HCT116 (cell line): ENCODE measurements around the gene NHP2. TPM values are rescaled to one million over a fixed set of nuclear protein-coding genes. Genes with fewer than 3 reads are reported as not detected.

ENCODE experiments used
- ATAC-seq: fragments of 200-7000 bp; cut with Tn5 transposase; 2 replicates; pipeline ENCODE4 v1.9.1; 2020; ENCODE audit warnings: mild to moderate bottlenecking, moderate library complexity
- BruUV-seq: library from RNA; stranded (reverse); fragments of 400-500 nt; replicated peaks from 2 replicates; lab custom pipeline; 2021; lab: Mats Ljungman, UMichigan
- CTCF ChIA-PET: fragments of 300-600 bp; sonication (Branson Sonifier 250); formaldehyde crosslinking; loops from one replicate; lab custom pipeline; 2021; ENCODE audit warnings: antibody characterized with exemption; lab: Charles Lee
- POLR2A ChIA-PET: fragments of 300-600, 350-600 bp; sonication (Branson Sonifier 250); formaldehyde crosslinking; loops from one replicate; lab custom pipeline; 2021; ENCODE audit warnings: antibody characterized with exemption; lab: Charles Lee
- RAD21 ChIA-PET, 2 experiments: fragments of 300-600 bp; sonication (Branson Sonifier 250); formaldehyde crosslinking; loops; one replicate each; lab custom pipeline; 2023; ENCODE audit warnings: low total read pairs in 2 of 2; ENCODE audit not compliant: uncharacterized antibody in 2 of 2, unreplicated experiment in 2 of 2, low non-redundant PET in 1 of 2; lab: Charles Lee
- DNase-seq: peaks from one replicate; pipeline ENCODE4 v3.0.0-alpha.2; 2010; ENCODE audit warnings: low read depth, low spot score
- H2AFZ ChIP-seq: fragments of 200-600 bp; shearing (Covaris generic), sonication (generic); 2 replicates; pipeline ENCODE4 v1.6.1; 2017; ENCODE audit warnings: low read depth, mixed run types, mixed read lengths, antibody characterized with exemption, low read length; ENCODE audit not compliant: poor library complexity, severe bottlenecking
- H3K27ac ChIP-seq: 2 replicates; pipeline ENCODE4 v1.5.1; 2012; ENCODE audit warnings: low read depth, low read length
- H3K27me3 ChIP-seq: fragments of 200-600 bp; sonication (generic); 2 replicates; pipeline ENCODE4 v1.6.1; 2016; ENCODE audit warnings: mixed run types, low read length, mixed read lengths; ENCODE audit not compliant: insufficient read depth
- H3K36me3 ChIP-seq, 2 experiments: fragments of 200-500 bp in 1 of 2; fragments of 200-600 bp in 1 of 2; sonication (Bioruptor generic) in 1 of 2; sonication (generic) in 1 of 2; 2 replicates each; pipeline versions ENCODE4 v1.5.1 to v1.6.1; 2014 to 2016; ENCODE audit warnings: low read length in 2 of 2, inconsistent platforms in 1 of 2, mixed read lengths in 1 of 2, mixed run types in 1 of 2; ENCODE audit not compliant: insufficient read depth in 2 of 2, control insufficient read depth in 1 of 2
- H3K4me1 ChIP-seq, 2 experiments: fragments of 200-600 bp in 1 of 2; sonication (generic) in 1 of 2; 2 replicates each; pipeline versions ENCODE4 v1.5.1 to v1.6.1; 2012 to 2017; ENCODE audit warnings: low read length in 2 of 2, inconsistent platforms in 1 of 2, mild to moderate bottlenecking in 1 of 2, mixed read lengths in 1 of 2, mixed run types in 1 of 2, moderate library complexity in 1 of 2; ENCODE audit not compliant: insufficient read depth in 2 of 2, control insufficient read depth in 1 of 2
- H3K4me2 ChIP-seq: fragments of 200-600 bp; sonication (generic); 2 replicates; pipeline ENCODE4 v1.6.1; 2017; ENCODE audit warnings: mixed run types, low read length, mixed read lengths
- H3K4me3 ChIP-seq, 2 experiments: fragments of 200-600 bp in 1 of 2; sonication (generic) in 1 of 2; replicated peaks in 1 of 2; 2 replicates each; pipeline ENCODE4 v1.5.1; 2011 to 2016; ENCODE audit warnings: low read length in 2 of 2, control low read depth in 1 of 2, low read depth in 1 of 2, mild to moderate bottlenecking in 1 of 2, mixed read lengths in 1 of 2, mixed run types in 1 of 2
- H3K79me2 ChIP-seq: fragments of 200-600 bp; sonication (generic); 2 replicates; pipeline ENCODE4 v1.6.1; 2017; ENCODE audit warnings: mild to moderate bottlenecking, mixed run types, low read length, moderate library complexity, mixed read lengths; ENCODE audit not compliant: insufficient read depth
- H3K9ac ChIP-seq: fragments of 200-600 bp; sonication (generic); 2 replicates; pipeline ENCODE4 v1.6.1; 2016; ENCODE audit warnings: low read length, mixed read lengths
- H3K9me2 ChIP-seq: fragments of 200-600 bp; sonication (generic), shearing (Covaris generic); 2 replicates; pipeline ENCODE4 v1.6.1; 2017; ENCODE audit warnings: mixed run types, mild to moderate bottlenecking, moderate library complexity; ENCODE audit not compliant: insufficient read depth
- H3K9me3 ChIP-seq, 2 experiments: fragments of 200-500 bp in 1 of 2; fragments of 200-600 bp in 1 of 2; sonication (Bioruptor generic) in 1 of 2; sonication (generic) in 1 of 2; 2 replicates each; pipeline ENCODE4 v1.6.1; 2014 to 2017; ENCODE audit warnings: low read length in 2 of 2, mixed read lengths in 2 of 2, inconsistent platforms in 1 of 2, low read depth in 1 of 2, mild to moderate bottlenecking in 1 of 2, mixed run types in 1 of 2, moderate library complexity in 1 of 2; ENCODE audit not compliant: control insufficient read depth in 1 of 2, insufficient read depth in 1 of 2
- H4K20me1 ChIP-seq: fragments of 200-600 bp; sonication (generic), shearing (Covaris generic); 2 replicates; pipeline ENCODE4 v1.6.1; 2017; ENCODE audit warnings: mixed run types, mild to moderate bottlenecking, moderate library complexity; ENCODE audit not compliant: insufficient read depth
- CTCF ChIP-seq, 3 experiments: fragments of 200-600 bp in 1 of 3; sonication (generic) in 1 of 3; IDR thresholded peaks in 2 of 3; conservative IDR thresholded peaks in 1 of 3; 2 replicates each; pipeline ENCODE4 v1.5.1; 2012 to 2017; ENCODE audit warnings: low read depth in 2 of 3, low read length in 2 of 3, antibody characterized with exemption in 1 of 3, borderline replicate concordance in 1 of 3, control low read depth in 1 of 3, mild to moderate bottlenecking in 1 of 3, mixed read lengths in 1 of 3, mixed run types in 1 of 3, moderate library complexity in 1 of 3; ENCODE audit not compliant: insufficient read depth in 1 of 3
- ELF1 ChIP-seq: IDR thresholded peaks from 2 replicates; pipeline ENCODE4 v1.6.1; 2012; ENCODE audit warnings: low read depth, borderline replicate concordance
- EZH2 ChIP-seq: fragments of 200-600 bp; sonication (generic); IDR thresholded peaks from 2 replicates; pipeline ENCODE4 v1.6.1; 2017; ENCODE audit warnings: antibody characterized with exemption, mixed run types
- FOSL1 ChIP-seq: IDR thresholded peaks from 2 replicates; pipeline ENCODE4 v1.6.1; 2012; ENCODE audit warnings: low read depth
- JUND ChIP-seq: IDR thresholded peaks from 2 replicates; pipeline ENCODE4 v1.6.1; 2012
- REST ChIP-seq: IDR thresholded peaks from 2 replicates; pipeline ENCODE4 v1.6.1; 2012; ENCODE audit warnings: low read depth
- SIN3A ChIP-seq: IDR thresholded peaks from 2 replicates; pipeline ENCODE4 v1.6.1; 2012; ENCODE audit warnings: low read depth
- TCF7L2 ChIP-seq: IDR thresholded peaks from 2 replicates; pipeline ENCODE4 v1.7.0; 2011; ENCODE audit warnings: borderline replicate concordance, inconsistent platforms; ENCODE audit not compliant: insufficient read depth, insufficient read length; ENCODE audit errors: extremely low read depth
- YY1 ChIP-seq: IDR thresholded peaks from 2 replicates; pipeline ENCODE4 v1.6.1; 2011; ENCODE audit warnings: low read length, low read depth, moderate library complexity, mild to moderate bottlenecking; ENCODE audit not compliant: insufficient replicate concordance; ENCODE audit errors: extremely low read depth
- ZFX ChIP-seq: fragments of 450-650 bp; IDR thresholded peaks from 2 replicates; pipeline ENCODE4 v1.6.1; 2017
- ZNF274 ChIP-seq: fragments of 200-500 bp; sonication (Bioruptor generic); IDR thresholded peaks from 2 replicates; pipeline ENCODE4 v1.6.1; 2014; ENCODE audit warnings: mild to moderate bottlenecking, low read depth, low read length, inconsistent platforms
- intact Hi-C: fragments of 100-400 bp; cut with micrococcal nuclease; formaldehyde crosslinking; loops from 2 replicates; pipeline ENCODE4 v1.10.0; 2022
- total RNA-seq: library from RNA; stranded (reverse); gene quantifications from one replicate; pipeline ENCODE4 v1.2.1, GENCODE V29; 2021; ENCODE audit not compliant: unreplicated experiment
- TF ChIP-seq, protein P1 (sequence below): IDR thresholded peaks from 2 replicates; pipeline ENCODE4 v1.6.1; 2012

Gene NHP2
- total RNA-seq, 1 experiment from 2014 or later, result 260 TPM

GRCh38 chr5:178103612-178104011 lies 50.1 kb downstream of the NHP2 start:
- no peaks in the 10 kb centered on the region for H3K9me3 ChIP-seq
- ChIA-PET RAD21 (no interaction called here), POLR2A (no interaction called here), CTCF (no interaction called here)
- H3K4me2 ChIP-seq, result no peak overlapping the region
- H3K79me2 ChIP-seq, result no peaks in the 10 kb centered on the region
- no peak overlapping the region for H3K9ac ChIP-seq
- H3K9me2 ChIP-seq, result no peaks in the 10 kb centered on the region
- H3K4me3 ChIP-seq, result no peak overlapping the region
- no peaks in the 10 kb centered on the region for H3K36me3 ChIP-seq
- no peak overlapping the region for H3K27ac ChIP-seq
- no peaks in the 10 kb centered on the region for H4K20me1 ChIP-seq
- no peak for DNase-seq
- TF ChIP-seq FOSL1 (no peak), YY1 (no peak), ELF1 (no peak), TCF7L2 (no peak), JUND (no peak), ZFX (no peak), CTCF (IDR thresholded peaks at IDR 0.05 in 2 of 3, conservative IDR thresholded peaks at IDR 0.05 in 1 of 3; ENCODE audit: borderline replicate concordance in 1 of 3, insufficient read depth in 1 of 3, low read depth in 2 of 3, low read length in 2 of 3) (no peak), EZH2 (no peak), ZNF274 (no peak), REST (no peak), SIN3A (no peak)
- TF ChIP-seq, protein P1, sequence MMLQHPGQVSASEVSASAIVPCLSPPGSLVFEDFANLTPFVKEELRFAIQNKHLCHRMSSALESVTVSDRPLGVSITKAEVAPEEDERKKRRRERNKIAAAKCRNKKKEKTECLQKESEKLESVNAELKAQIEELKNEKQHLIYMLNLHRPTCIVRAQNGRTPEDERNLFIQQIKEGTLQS, result no peak
- TF ChIP-seq, all 23 proteins: peak for 0
- ATAC-seq, result no peak
- intact Hi-C loops, result no loop called here
- Histone ChIP-seq H3K4me1 (peaks cover under 1 to 3% of the 10 kb centered on the region in 2 experiments; a peak in 3 of 4 replicates), H3K27me3 (no peaks in the 10 kb centered on the region), H2AFZ (no peak overlapping the region)
- BruUV-seq, result no TSS peak

Other genes with a start within 250 kb of the NHP2 start
- not detected for gene PROP1, start 157.6 kb downstream of the NHP2 start, total RNA-seq
- 5.2 TPM for gene N4BP3, start 40.4 kb downstream of the NHP2 start, total RNA-seq
- gene RMND5B, start 22.9 kb downstream of the NHP2 start, total RNA-seq, result 24.1 TPM
- not detected for gene GMCL2, start 33.5 kb upstream of the NHP2 start, total RNA-seq
- gene HNRNPAB, start 50.6 kb upstream of the NHP2 start, total RNA-seq, result 273 TPM
- 57.8 TPM for gene PHYKPL, start 78.9 kb upstream of the NHP2 start, total RNA-seq